Neural cell (in vitro differentiated cells): ENCODE measurements around the gene DNM2. TPM values are rescaled to one million over a fixed set of nuclear protein-coding genes. Genes with fewer than 3 reads are reported as not detected.

Source experiments
- H2AFZ ChIP-seq: fragments of 200-600, 300-800 bp; sonication (generic), shearing (Covaris generic); 2 replicates; pipeline ENCODE4 v1.6.0; 2014; ENCODE audit warnings: low read depth, mild to moderate bottlenecking, antibody characterized with exemption, low read length, moderate library complexity
- H3F3A ChIP-seq: fragments of 200-600 bp; shearing (Covaris generic); 2 replicates; pipeline ENCODE4 v1.6.1; 2016; ENCODE audit warnings: mild to moderate bottlenecking, moderate library complexity, mixed read lengths, antibody characterized with exemption, low read length; ENCODE audit not compliant: insufficient read depth, poor library complexity, severe bottlenecking
- H3K27ac ChIP-seq: fragments of 200-600, 300-800 bp; sonication (generic), shearing (Covaris generic); 2 replicates; pipeline ENCODE4 v1.5.1; 2014; ENCODE audit warnings: mild to moderate bottlenecking, low read length, moderate library complexity
- H3K27me3 ChIP-seq: fragments of 300-800, 200-600 bp; sonication (generic), shearing (Covaris generic); 2 replicates; pipeline ENCODE4 v1.6.0; 2014; ENCODE audit warnings: mild to moderate bottlenecking, low read depth, low read length, moderate library complexity; ENCODE audit not compliant: insufficient read depth
- H3K36me3 ChIP-seq: fragments of 300-800, 200-600 bp; sonication (generic), shearing (Covaris generic); 2 replicates; pipeline ENCODE4 v1.5.1; 2014; ENCODE audit warnings: mild to moderate bottlenecking, antibody characterized with exemption, low read length, moderate library complexity; ENCODE audit not compliant: insufficient read depth
- H3K4me2 ChIP-seq: fragments of 300-800, 200-600 bp; sonication (generic), shearing (Covaris generic); 2 replicates; pipeline ENCODE4 v1.6.0; 2014; ENCODE audit warnings: mild to moderate bottlenecking, low read length
- H3K4me3 ChIP-seq: fragments of 300-800, 200-600 bp; sonication (generic), shearing (Covaris generic); 2 replicates; pipeline ENCODE4 v1.5.1; 2014; ENCODE audit warnings: mild to moderate bottlenecking, low read length, moderate library complexity
- H3K79me2 ChIP-seq: fragments of 200-600 bp; shearing (Covaris generic); replicated peaks from 2 replicates; pipeline ENCODE4 v1.6.0; 2014; ENCODE audit warnings: mild to moderate bottlenecking, low read length, moderate library complexity; ENCODE audit not compliant: insufficient read depth
- H3K9ac ChIP-seq: fragments of 300-800, 200-600 bp; sonication (generic), shearing (Covaris generic); 2 replicates; pipeline ENCODE4 v1.6.1; 2016; ENCODE audit warnings: mild to moderate bottlenecking, low read length, mixed read lengths
- H3K9me2 ChIP-seq: fragments of 200-600 bp; shearing (Covaris generic); 2 replicates; pipeline ENCODE4 v1.6.1; 2016; ENCODE audit warnings: mild to moderate bottlenecking, low read length, mixed read lengths; ENCODE audit not compliant: insufficient read depth
- H3K9me3 ChIP-seq: fragments of 200-600, 300-800 bp; sonication (generic), shearing (Covaris generic); 2 replicates; pipeline ENCODE4 v1.6.1; 2016; ENCODE audit warnings: mild to moderate bottlenecking, mixed run types, low read length, moderate library complexity, mixed read lengths
- H4K20me1 ChIP-seq: fragments of 200-600 bp; shearing (Covaris generic); 2 replicates; pipeline ENCODE4 v1.6.1; 2016; ENCODE audit warnings: mild to moderate bottlenecking, mixed run types; ENCODE audit not compliant: insufficient read depth
- EP300 ChIP-seq: fragments of 450-650 bp; conservative IDR thresholded peaks from 2 replicates; pipeline ENCODE4 v1.6.1; 2014; ENCODE audit warnings: antibody characterized with exemption, mild to moderate bottlenecking, moderate library complexity; ENCODE audit not compliant: poor library complexity, severe bottlenecking
- EZH2 ChIP-seq: fragments of 200-600, 300-800 bp; shearing (Covaris generic), sonication (generic); IDR thresholded peaks from 2 replicates; pipeline ENCODE4 v1.6.1; 2014; ENCODE audit warnings: antibody characterized with exemption, low read length, borderline replicate concordance, mild to moderate bottlenecking; ENCODE audit not compliant: insufficient read depth, poor library complexity, severe bottlenecking
- MXI1 ChIP-seq: fragments of 450-650 bp; conservative IDR thresholded peaks from 2 replicates; pipeline ENCODE4 v1.6.1; 2014; ENCODE audit warnings: antibody characterized with exemption, mild to moderate bottlenecking; ENCODE audit not compliant: poor library complexity, severe bottlenecking
- POLR2AphosphoS5 ChIP-seq: IDR thresholded peaks from 2 replicates; pipeline ENCODE4 v1.6.1; 2012
- SMC3 ChIP-seq: fragments of 450-650 bp; conservative IDR thresholded peaks from 2 replicates; pipeline ENCODE4 v1.6.1; 2014; ENCODE audit warnings: antibody characterized with exemption, mild to moderate bottlenecking, moderate library complexity; ENCODE audit not compliant: poor library complexity
- TAF1 ChIP-seq: IDR thresholded peaks from 2 replicates; pipeline ENCODE4 v1.6.1; 2012; ENCODE audit warnings: low read depth
- polyA plus RNA-seq: library from polyadenylated mRNA; depleted of rRNA; stranded (reverse); fragments of >200 nt; gene quantifications from 2 replicates; pipeline ENCODE4 v1.2.3, GENCODE V29; 2014
- TF ChIP-seq, protein P1 (sequence below): fragments of 450-650 bp; IDR thresholded peaks from 2 replicates; pipeline ENCODE4 v1.5.1; 2014; ENCODE audit warnings: antibody characterized with exemption, mild to moderate bottlenecking, moderate library complexity; ENCODE audit not compliant: poor library complexity, severe bottlenecking
- TF ChIP-seq, protein P2 (sequence below): IDR thresholded peaks from 2 replicates; pipeline ENCODE4 v1.6.1; 2012; ENCODE audit warnings: borderline replicate concordance

The DNM2 gene
- polyA plus RNA-seq, 1 donor from 2014 or later, result 31.4 TPM

DNA sequence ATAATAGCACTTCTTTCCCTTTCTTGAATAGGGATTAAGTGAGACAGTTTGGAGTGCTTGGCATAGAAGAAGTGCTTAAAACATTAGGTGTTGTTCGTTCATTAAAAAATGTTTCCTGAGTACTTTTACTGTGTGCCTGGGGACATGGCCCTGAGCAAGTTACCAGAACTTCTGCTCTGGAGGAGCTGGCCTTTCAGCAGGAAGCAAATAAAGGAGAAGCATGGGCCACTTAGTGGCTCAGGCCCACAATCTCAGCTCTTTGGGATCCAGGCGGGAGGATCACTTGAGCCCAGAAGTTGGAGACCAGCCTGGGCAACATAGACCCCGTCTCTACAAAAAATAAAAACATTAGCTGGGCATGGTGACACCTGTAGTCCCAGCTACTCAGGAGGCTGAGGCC, 5.7 kb downstream of the DNM2 start:
- no peak overlapping the region for H3K27ac ChIP-seq
- no peaks in the 10 kb centered on the region for H3K27me3 ChIP-seq
- no peaks in the 10 kb centered on the region for H3K9me3 ChIP-seq
- TF ChIP-seq SMC3 (no peak), EZH2 (no peak), TAF1 (no peak), EP300 (no peak), MXI1 (no peak)
- TF ChIP-seq, protein P1, sequence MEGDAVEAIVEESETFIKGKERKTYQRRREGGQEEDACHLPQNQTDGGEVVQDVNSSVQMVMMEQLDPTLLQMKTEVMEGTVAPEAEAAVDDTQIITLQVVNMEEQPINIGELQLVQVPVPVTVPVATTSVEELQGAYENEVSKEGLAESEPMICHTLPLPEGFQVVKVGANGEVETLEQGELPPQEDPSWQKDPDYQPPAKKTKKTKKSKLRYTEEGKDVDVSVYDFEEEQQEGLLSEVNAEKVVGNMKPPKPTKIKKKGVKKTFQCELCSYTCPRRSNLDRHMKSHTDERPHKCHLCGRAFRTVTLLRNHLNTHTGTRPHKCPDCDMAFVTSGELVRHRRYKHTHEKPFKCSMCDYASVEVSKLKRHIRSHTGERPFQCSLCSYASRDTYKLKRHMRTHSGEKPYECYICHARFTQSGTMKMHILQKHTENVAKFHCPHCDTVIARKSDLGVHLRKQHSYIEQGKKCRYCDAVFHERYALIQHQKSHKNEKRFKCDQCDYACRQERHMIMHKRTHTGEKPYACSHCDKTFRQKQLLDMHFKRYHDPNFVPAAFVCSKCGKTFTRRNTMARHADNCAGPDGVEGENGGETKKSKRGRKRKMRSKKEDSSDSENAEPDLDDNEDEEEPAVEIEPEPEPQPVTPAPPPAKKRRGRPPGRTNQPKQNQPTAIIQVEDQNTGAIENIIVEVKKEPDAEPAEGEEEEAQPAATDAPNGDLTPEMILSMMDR, result no peak
- TF ChIP-seq, protein P2, sequence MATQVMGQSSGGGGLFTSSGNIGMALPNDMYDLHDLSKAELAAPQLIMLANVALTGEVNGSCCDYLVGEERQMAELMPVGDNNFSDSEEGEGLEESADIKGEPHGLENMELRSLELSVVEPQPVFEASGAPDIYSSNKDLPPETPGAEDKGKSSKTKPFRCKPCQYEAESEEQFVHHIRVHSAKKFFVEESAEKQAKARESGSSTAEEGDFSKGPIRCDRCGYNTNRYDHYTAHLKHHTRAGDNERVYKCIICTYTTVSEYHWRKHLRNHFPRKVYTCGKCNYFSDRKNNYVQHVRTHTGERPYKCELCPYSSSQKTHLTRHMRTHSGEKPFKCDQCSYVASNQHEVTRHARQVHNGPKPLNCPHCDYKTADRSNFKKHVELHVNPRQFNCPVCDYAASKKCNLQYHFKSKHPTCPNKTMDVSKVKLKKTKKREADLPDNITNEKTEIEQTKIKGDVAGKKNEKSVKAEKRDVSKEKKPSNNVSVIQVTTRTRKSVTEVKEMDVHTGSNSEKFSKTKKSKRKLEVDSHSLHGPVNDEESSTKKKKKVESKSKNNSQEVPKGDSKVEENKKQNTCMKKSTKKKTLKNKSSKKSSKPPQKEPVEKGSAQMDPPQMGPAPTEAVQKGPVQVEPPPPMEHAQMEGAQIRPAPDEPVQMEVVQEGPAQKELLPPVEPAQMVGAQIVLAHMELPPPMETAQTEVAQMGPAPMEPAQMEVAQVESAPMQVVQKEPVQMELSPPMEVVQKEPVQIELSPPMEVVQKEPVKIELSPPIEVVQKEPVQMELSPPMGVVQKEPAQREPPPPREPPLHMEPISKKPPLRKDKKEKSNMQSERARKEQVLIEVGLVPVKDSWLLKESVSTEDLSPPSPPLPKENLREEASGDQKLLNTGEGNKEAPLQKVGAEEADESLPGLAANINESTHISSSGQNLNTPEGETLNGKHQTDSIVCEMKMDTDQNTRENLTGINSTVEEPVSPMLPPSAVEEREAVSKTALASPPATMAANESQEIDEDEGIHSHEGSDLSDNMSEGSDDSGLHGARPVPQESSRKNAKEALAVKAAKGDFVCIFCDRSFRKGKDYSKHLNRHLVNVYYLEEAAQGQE, result no peak
- no peaks in the 10 kb centered on the region for H3K9me2 ChIP-seq
- peaks cover 16% of the 10 kb centered on the region for H4K20me1 ChIP-seq
- no peak overlapping the region for H2AFZ ChIP-seq
- no peak overlapping the region for H3K4me3 ChIP-seq
- H3K9ac ChIP-seq, result no peak overlapping the region
- peaks cover 49% of the 10 kb centered on the region for H3K79me2 ChIP-seq
- H3K36me3 ChIP-seq, result no peaks in the 10 kb centered on the region
- H3F3A ChIP-seq, result no peaks in the 10 kb centered on the region
- no peak overlapping the region for H3K4me2 ChIP-seq

DNA sequence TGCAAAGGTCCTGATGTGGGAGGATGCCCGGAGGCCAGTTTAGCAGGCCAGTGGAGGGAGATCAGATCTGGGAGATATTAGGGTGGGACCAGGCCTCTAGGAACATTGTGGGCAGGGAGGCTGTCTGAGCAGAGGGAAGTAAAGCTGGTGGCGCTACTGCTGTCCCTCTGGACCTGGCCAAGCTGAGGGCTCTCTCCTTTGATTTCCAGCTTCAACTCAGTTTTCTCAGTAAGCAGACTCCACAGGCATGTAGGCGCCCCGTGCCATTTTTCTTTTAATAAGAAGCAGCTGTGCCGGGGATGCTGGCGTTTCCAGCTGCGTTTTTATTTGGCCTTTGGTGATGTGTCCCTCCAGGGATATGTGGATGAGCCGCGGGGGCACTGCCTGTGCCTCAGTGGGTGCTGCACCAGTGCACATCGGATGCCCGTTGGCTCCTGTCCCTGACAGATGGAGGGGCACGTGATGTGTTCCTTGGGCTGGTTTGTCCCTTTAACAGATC, 6.7 kb downstream of the DNM2 start:
- no peak overlapping the region for H2AFZ ChIP-seq
- no peaks in the 10 kb centered on the region for H3K36me3 ChIP-seq
- H3K4me3 ChIP-seq, result no peak overlapping the region
- no peaks in the 10 kb centered on the region for H3K9me2 ChIP-seq
- TF ChIP-seq POLR2AphosphoS5, result no peak
- TF ChIP-seq, protein P1, result no peak
- H3K9me3 ChIP-seq, result no peaks in the 10 kb centered on the region
- peaks cover 7% of the 10 kb centered on the region for H4K20me1 ChIP-seq
- H3F3A ChIP-seq, result no peaks in the 10 kb centered on the region
- H3K79me2 ChIP-seq, result peaks cover 41% of the 10 kb centered on the region
- no peak overlapping the region for H3K27ac ChIP-seq
- H3K4me2 ChIP-seq, result no peak overlapping the region
- H3K9ac ChIP-seq, result no peak overlapping the region
- no peaks in the 10 kb centered on the region for H3K27me3 ChIP-seq
